ENCODE results near the gene WIPF3. TPM values are rescaled to one million over a fixed set of nuclear protein-coding genes. Genes with fewer than 3 reads are reported as not detected.

WIPF3 gene
- total RNA-seq, 1 experiment from 2014 or later, result not detected

DNA sequence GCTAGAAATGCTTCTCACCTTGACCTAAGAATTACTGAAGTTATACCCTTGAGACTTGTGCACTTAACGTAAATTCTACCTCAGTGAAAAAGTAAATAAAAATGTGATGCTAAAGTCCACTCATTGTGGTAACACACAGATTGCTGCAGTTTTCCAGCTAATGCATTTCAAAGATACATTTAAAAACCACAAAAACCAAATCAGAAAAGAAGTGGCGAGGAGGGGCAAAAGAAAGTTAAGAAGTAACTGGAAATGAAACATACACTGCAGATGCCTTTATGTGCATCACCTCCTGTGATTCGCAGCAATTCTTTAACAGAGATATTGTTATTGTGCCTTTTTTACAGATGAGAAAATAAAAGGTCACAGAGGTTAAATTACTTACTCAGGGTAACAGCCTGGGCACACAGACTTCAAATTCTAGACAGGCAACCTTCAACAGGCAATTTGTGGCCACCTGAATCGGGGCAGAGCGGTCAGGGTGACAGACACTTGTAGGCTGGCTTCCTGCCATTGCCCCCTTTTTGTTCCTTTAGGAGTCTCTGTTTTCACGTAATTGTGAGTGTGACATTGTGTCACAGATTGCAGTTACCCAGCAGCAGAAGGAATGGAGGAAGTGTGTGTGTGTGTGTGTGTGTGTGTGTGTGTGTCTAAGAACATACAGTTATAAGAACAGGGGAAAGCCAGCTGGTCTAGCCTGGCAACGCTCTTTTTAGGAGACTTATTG is 1.9 kb downstream of the WIPF3 start:
- DNase-seq (ENCODE audit: low read depth), result no peak

DNA sequence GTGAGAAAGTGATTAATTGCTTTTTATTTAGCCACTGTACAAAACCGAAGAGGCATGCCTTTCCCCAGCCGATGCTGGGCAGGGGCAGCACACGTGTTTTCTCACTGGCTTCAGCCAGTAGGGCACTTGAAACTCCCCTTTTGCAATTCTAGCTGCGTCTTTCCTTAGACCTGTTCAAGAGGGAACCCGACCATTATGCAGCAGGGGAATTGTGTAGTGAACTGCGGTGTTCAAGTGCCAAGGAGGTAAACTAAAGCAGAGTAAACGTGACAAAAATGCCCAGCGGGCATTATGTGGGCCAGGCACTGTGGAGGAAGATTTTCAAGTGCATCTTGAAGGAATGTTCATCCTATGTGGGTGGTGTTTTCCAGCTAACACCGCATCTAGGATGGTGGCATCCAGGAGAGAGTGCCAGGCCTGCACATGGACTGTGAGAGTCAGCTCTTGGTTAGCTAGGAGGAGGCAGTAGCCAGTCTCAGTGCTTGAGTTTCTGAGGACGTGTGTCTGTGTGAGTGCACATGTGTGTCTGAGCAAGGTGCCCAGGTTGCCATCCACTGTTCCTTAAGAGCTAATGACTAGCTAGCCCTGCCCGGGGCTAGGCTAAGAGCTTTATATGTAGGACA is 3.3 kb downstream of the WIPF3 start:
- DNase-seq (ENCODE audit: low read depth), result no peak

- DNase-seq (ENCODE audit: low read depth), result no peak
Observed at GRCh38 chr7:29810297-29810696, 4.0 kb downstream of the WIPF3 start.

DNA sequence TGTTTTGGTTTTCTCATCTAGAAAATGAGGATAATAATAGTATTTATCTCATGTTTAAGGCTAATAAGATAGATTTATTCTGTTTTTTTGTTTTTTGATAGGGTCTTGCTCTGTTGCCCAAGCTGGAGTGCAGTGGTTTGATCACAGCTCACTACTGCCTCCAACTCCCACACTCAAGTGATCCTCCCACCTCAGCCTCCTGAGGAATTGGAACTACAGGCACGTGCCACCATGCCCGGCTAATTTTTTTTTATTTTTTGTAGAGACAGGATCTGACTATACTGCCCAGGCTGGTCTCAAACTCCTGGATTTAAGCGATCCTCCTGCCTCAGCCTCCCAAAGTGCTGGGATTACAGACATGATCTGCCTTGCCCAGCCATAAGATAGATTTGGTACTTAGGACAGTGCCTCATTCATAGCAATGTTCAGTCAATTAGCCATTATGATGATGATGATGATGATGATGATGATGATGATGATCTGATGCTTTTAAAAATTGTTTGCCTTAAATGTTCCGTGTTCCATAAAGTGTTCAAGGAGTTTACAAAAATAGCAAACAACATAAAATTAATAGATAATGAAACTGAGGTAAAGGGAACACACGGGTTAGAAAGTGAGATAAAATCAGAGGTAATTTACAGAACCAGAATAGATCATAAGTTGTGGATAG is 4.6 kb downstream of the WIPF3 start:
- no peak for DNase-seq (ENCODE audit: low read depth)

- no peak for DNase-seq (ENCODE audit: low read depth)
Observed at GRCh38 chr7:29811586-29811985, 5.3 kb downstream of the WIPF3 start.

DNA sequence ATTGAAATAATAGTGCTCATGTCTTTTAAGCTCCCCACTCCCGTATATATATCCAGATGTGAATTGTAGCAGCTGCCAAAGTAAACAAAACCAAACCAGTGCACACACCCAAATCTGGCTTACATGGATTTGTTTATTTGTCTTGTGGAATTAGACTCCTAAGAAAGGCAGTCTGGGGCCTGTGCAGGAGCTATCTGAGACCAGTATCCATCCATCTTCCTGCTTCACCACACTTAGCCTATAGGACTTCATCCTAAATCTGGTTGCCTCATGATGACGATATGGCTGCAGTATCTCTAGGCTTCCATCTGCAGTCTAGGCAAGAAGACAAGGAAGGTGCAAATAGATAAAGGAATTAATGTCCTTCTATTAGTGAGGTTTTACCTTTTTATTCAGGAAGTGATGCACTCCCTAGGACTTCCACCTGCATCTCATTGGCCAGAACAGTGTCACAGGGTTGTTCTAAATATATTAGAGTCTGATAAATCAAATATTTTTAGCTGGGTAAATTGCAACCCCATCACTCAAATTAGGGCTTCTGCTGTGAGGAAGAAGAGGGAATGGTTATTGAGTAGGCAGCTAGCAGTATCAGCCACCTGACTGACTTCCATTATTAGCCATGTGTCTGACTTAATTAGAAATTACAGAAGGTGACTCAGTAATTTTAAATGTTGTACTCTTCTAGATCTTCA is 6.0 kb downstream of the WIPF3 start:
- no peak for DNase-seq (ENCODE audit: low read depth)

- DNase-seq (ENCODE audit: low read depth), result peak; percentile 27
Observed at GRCh38 chr7:29815181-29816105, 9.1 kb downstream of the WIPF3 start.

- no peak for DNase-seq (ENCODE audit: low read depth)
Observed at GRCh38 chr7:29818308-29818707, 12.0 kb downstream of the WIPF3 start.

DNA sequence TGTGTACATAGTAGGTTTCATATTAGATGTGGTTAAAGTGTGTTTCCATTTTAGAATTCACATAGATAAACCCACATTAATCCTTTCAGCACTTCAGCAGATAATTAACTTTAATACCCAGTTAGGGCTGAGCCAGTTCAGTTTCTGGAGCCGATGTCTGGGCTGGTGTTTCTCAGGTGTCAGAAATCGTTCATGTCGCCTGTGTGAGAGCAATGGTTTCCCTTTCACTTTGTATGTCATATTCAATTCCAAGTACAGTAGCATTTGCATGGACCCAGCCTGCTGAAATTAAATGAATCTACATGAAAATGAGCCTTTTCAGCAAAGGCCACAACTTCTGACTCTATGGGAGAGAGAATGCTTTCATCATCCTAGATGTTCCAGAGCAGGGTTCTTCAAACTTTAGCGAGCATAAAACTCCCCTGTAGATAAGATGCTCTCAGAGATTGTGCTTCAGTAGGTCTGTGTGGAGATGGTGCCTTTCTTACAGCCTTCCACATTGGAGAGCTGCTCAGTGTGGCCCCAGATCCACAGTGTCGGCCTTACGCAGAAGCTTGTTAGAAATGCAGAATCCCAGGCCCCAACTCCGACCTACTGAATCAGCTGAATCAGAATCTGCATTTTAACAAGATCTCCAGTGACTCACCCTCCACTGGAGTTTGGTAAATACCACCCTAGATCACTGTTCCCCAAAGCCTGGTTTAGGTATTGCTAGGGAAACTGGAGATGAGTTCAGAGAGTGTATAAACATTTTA is 19.6 kb downstream of the WIPF3 start:
- DNase-seq (ENCODE audit: low read depth), result no peak

DNA sequence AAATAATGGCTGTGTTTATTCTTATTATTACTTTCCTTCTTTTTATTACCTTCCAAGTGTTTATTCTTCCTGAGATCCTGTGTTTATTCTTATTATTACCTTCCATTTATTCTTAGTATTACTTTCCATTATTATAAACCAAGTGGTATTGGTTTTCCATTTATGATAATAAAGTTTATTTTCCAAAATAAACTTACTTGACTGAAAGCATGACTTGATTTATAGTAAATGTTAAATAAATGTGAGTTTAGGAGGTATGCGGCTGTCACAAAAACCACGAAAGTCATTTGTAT is 20.2 kb downstream of the WIPF3 start:
- no peak for DNase-seq (ENCODE audit: low read depth)

GRCh38 chr7:29826904-29827303 is 20.6 kb downstream of the WIPF3 start:
- DNase-seq (ENCODE audit: low read depth), result no peak

- no peak for DNase-seq (ENCODE audit: low read depth)
Observed at GRCh38 chr7:29831705-29832104, 25.4 kb downstream of the WIPF3 start.

DNA sequence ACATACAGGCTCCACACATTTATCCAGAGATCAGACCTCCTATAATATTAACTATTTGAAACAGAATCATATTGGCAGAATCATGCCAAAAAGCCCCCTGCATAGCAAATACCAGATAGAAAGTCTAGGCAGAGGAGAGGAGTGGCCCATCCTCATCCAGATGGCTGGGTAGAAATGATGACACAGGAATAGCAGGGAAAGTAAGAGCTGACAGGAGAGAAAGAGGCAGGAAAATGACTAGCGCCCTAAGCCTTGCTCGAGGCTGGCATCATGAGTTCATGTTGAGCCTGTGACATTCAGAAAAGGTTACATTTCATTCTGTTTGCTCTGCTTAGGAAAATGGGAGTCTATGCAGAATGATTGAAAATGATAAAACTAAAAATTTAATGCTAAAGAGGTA is 27.6 kb downstream of the WIPF3 start:
- DNase-seq (ENCODE audit: low read depth), result no peak

GRCh38 chr7:29835718-29836117 is 29.4 kb downstream of the WIPF3 start:
- DNase-seq (ENCODE audit: low read depth), result no peak

DNA sequence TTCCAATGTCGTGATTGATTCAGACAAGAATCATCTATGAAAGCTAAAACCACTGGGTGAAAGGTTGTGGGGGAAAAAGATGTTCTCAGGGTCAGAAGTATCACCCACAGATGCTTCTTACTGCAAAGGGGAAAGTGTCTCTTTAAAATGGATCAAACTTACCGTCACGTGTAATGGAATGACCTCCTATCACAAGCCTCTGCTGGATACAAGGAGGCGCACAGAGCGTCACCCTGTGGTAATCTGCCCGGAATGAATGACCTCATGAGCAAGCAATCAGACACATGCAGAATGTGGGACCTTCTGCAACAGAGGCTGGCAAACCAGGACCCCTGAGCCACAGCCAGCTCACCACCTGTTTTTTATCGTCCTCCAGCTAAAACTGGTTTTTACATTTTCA is 33.0 kb downstream of the WIPF3 start:
- DNase-seq (ENCODE audit: low read depth), result peak; percentile 84

- no peak for DNase-seq (ENCODE audit: low read depth)
Observed at GRCh38 chr7:29839921-29840320, 33.6 kb downstream of the WIPF3 start.

DNA sequence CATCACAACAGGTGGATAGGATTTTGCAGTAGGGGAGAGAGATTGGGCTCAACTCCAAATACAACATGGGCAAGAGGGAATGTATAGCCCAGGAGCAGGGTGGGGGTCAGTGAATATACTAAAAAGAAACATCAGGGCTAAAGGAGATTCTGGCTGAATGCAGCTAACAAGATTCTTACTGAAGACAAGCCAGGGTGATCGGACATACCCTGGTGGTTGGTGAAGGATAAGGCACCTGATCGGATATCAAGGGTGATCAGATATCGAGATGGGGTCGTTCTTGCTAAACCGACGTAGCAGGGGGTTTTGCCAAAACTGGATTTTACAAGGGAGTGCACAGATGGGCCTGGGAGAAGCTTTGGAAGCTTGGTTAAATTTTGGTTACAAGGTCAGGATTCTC is 34.4 kb downstream of the WIPF3 start:
- no peak for DNase-seq (ENCODE audit: low read depth)

- DNase-seq (ENCODE audit: low read depth), result no peak
Observed at GRCh38 chr7:29841926-29842701, 35.8 kb downstream of the WIPF3 start.

- no peak for DNase-seq (ENCODE audit: low read depth)
Observed at GRCh38 chr7:29843093-29843492, 36.8 kb downstream of the WIPF3 start.

DNA sequence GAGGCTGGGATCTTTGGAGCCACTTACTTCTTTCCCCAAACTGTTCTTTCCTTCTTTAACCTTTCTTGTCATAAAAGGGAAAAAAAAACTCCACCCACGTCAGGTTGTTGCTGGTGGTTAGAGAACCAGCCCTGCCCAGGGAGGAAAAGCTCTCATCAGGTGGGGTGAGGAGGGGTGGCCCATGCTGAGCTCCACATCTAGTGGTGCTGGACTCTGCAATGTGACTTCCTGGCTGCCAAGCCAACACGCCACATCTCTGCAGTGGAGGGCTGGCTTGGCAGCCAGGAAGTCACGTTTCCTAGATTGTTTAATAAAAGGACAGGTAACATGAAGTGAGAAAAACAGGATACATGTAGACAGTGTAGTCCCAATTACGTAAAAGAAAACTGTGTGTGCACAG is 37.4 kb downstream of the WIPF3 start:
- no peak for DNase-seq (ENCODE audit: low read depth)

Measured in LHCN-M2 (cell line).